Activated CD8-positive, alpha-beta memory T cell treated with anti-CD3 and anti-CD28 coated beads for 36 hours (primary cell): ENCODE data around the gene RABL2A. TPM values are rescaled to one million over a fixed set of nuclear protein-coding genes. Genes with fewer than 3 reads are reported as not detected.
"Not testable (repeated sequence)": the region's sequence is repeated elsewhere in the genome, so short reads cannot be mapped to it uniquely, and the experiment has no call there.

Source experiments
- CTCF ChIA-PET: fragments of 350-600 bp; sonication (Branson Sonifier 250); formaldehyde crosslinking; loops from one replicate; lab custom pipeline; 2021; ENCODE audit warnings: antibody characterized with exemption; lab: Charles Lee
- POLR2A ChIA-PET: fragments of 350-600 bp; sonication (Branson Sonifier 250); formaldehyde crosslinking; loops from one replicate; lab custom pipeline; 2021; ENCODE audit warnings: antibody characterized with exemption; lab: Charles Lee
- total RNA-seq, 2 experiments: library from RNA; stranded (reverse); gene quantifications; one replicate each; pipeline ENCODE4 v1.2.3, GENCODE V29; 2021

Gene RABL2A
- total RNA-seq, 2 experiments from 2014 or later, result 15.3 to 16.6 TPM

- POLR2A ChIA-PET, result not testable (repeated sequence)
- CTCF ChIA-PET, result interaction anchor here (0.8 to 1.6 kb wide), 3 partner anchors 89 to 152 kb away, joined by 3 to 8 read pairs (median 7); no protein-coding TSS in a partner anchor
These were observed 23.0 kb upstream of the RABL2A start for GRCh38 chr2:113604085-113604477.

GRCh38 chr2:113604661-113605060 is 22.4 kb upstream of the RABL2A start:
- CTCF ChIA-PET, result interaction anchor here (0.8 to 1.6 kb wide), 3 partner anchors 89 to 151 kb away, joined by 3 to 8 read pairs (median 7); no protein-coding TSS in a partner anchor
- POLR2A ChIA-PET, result not testable (repeated sequence)

- POLR2A ChIA-PET, CTCF ChIA-PET: not testable (repeated sequence)
These were observed 21.0 kb upstream of the RABL2A start for GRCh38 chr2:113606036-113606435.

- CTCF ChIA-PET, POLR2A ChIA-PET: not testable (repeated sequence)
These were observed 17.2 kb upstream of the RABL2A start for GRCh38 chr2:113609822-113610221.

GRCh38 chr2:113621002-113621401 is 6.1 kb upstream of the RABL2A start:
- POLR2A ChIA-PET, CTCF ChIA-PET: not testable (repeated sequence)

GRCh38 chr2:113625906-113626305 is 1.2 kb upstream of the RABL2A start:
- POLR2A ChIA-PET, CTCF ChIA-PET: not testable (repeated sequence)

GRCh38 chr2:113632849-113633345 is 5.8 kb downstream of the RABL2A start:
- CTCF ChIA-PET, POLR2A ChIA-PET: not testable (repeated sequence)

- CTCF ChIA-PET, POLR2A ChIA-PET: not testable (repeated sequence)
These were observed 8.3 kb downstream of the RABL2A start for GRCh38 chr2:113635358-113635757.

- POLR2A ChIA-PET, CTCF ChIA-PET: not testable (repeated sequence)
These were observed 9.2 kb downstream of the RABL2A start for GRCh38 chr2:113636226-113636625.

GRCh38 chr2:113638084-113638483 is 11.0 kb downstream of the RABL2A start:
- POLR2A ChIA-PET, CTCF ChIA-PET: not testable (repeated sequence)

- CTCF ChIA-PET, POLR2A ChIA-PET: not testable (repeated sequence)
These were observed 19.2 kb downstream of the RABL2A start for GRCh38 chr2:113646217-113646616.

- POLR2A ChIA-PET, CTCF ChIA-PET: not testable (repeated sequence)
These were observed 24.1 kb downstream of the RABL2A start for GRCh38 chr2:113650834-113651815.

- POLR2A ChIA-PET, CTCF ChIA-PET: not testable (repeated sequence)
These were observed 25.5 kb downstream of the RABL2A start for GRCh38 chr2:113652599-113652998.

GRCh38 chr2:113656031-113656624 is 29.1 kb downstream of the RABL2A start:
- CTCF ChIA-PET, POLR2A ChIA-PET: not testable (repeated sequence)

GRCh38 chr2:113657735-113658134 is 30.7 kb downstream of the RABL2A start:
- POLR2A ChIA-PET, CTCF ChIA-PET: not testable (repeated sequence)

- CTCF ChIA-PET, POLR2A ChIA-PET: not testable (repeated sequence)
These were observed 36.4 kb downstream of the RABL2A start for GRCh38 chr2:113663285-113664060.

- CTCF ChIA-PET, POLR2A ChIA-PET: not testable (repeated sequence)
These were observed 37.9 kb downstream of the RABL2A start for GRCh38 chr2:113664761-113665533.

GRCh38 chr2:113669013-113669412 is 41.9 kb downstream of the RABL2A start:
- CTCF ChIA-PET, POLR2A ChIA-PET: not testable (repeated sequence)
